ENCODE results near the gene PPFIA1.

DNA sequence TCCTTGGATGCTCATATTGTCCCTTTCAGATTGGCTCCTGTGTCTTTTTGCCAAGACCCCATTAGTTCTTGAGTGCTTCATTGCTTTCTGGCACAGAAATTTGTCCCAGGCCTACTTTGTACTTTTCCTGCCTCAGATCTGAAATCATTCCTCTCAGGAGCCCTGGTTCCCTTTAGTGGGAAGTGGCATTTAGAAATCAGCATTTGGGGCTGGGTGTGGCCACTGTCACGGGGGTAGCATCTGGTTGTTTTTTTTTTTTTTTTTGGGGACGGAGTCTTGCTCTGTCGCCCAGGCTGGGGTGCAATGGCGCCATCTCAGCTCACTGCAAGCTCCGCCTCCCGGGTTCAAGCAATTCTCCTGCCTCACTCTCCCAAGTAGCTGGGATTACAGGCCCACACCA lies 18.2 kb downstream of the PPFIA1 start:
- TF ChIP-seq, protein P1, sequence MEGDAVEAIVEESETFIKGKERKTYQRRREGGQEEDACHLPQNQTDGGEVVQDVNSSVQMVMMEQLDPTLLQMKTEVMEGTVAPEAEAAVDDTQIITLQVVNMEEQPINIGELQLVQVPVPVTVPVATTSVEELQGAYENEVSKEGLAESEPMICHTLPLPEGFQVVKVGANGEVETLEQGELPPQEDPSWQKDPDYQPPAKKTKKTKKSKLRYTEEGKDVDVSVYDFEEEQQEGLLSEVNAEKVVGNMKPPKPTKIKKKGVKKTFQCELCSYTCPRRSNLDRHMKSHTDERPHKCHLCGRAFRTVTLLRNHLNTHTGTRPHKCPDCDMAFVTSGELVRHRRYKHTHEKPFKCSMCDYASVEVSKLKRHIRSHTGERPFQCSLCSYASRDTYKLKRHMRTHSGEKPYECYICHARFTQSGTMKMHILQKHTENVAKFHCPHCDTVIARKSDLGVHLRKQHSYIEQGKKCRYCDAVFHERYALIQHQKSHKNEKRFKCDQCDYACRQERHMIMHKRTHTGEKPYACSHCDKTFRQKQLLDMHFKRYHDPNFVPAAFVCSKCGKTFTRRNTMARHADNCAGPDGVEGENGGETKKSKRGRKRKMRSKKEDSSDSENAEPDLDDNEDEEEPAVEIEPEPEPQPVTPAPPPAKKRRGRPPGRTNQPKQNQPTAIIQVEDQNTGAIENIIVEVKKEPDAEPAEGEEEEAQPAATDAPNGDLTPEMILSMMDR (IDR thresholded peaks at IDR 0.05; ENCODE audit: insufficient read depth, low read length, poor library complexity, severe bottlenecking), result no peak
- TF ChIP-seq EZH2phosphoT487 (conservative IDR thresholded peaks at IDR 0.05; ENCODE audit: low read length), result no peak
